Renal cortical epithelial cell (primary cell): ENCODE measurements around the gene ADRA2B. TPM values are rescaled to one million over a fixed set of nuclear protein-coding genes. Genes with fewer than 3 reads are reported as not detected.

ENCODE experiments used
- DNase-seq: peaks from one replicate; pipeline ENCODE4 v3.0.0-alpha.2; 2011; ENCODE audit warnings: low read depth
- total RNA-seq: library from RNA; depleted of rRNA; stranded (reverse); fragments of >200 nt; gene quantifications from 2 replicates; pipeline ENCODE4 v1.2.3, GENCODE V29; 2014

The ADRA2B gene
- total RNA-seq, 1 donor from 2014 or later, result not detected

DNA sequence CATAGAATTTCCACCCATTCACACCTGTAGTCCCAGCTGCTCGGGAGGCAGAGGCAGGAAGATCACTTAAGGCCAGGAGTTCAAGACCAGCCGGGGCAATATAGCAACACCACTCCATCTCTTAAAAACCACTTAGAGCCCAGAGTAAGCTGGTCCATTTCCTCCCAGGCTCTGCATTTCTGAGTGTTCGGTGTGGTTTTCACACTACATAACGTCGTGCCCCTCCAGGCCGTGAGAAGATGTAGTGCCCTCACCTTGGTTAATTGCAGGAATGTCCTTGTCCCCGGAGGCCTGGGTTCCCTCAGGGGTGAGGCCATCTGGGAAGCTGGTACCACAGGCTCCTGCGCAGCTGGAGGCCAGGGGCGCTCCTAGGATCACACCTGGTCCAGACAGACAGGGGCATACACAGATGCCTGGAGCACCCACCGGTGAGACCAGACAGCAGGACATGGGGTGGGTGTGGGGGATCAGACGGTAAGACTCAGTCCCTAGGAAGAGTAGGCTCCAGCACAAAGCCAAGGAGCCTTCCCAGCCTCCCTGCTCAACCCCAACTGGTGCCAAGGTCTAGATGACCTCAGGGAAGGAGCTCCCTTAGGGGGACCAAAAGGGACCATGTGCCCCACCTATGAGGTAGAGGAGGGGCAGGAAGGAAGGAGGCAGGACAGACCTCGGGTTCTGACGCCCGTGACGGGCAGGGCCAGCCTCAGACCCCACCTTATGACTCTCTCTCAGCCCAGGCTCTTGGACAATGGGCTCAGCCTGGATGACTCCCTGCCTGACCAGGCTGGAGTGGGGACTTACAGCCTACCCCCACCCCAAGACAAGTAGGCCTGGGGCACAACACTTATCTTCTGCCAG lies 21.2 kb upstream of the ADRA2B start:
- no peak for DNase-seq

DNA sequence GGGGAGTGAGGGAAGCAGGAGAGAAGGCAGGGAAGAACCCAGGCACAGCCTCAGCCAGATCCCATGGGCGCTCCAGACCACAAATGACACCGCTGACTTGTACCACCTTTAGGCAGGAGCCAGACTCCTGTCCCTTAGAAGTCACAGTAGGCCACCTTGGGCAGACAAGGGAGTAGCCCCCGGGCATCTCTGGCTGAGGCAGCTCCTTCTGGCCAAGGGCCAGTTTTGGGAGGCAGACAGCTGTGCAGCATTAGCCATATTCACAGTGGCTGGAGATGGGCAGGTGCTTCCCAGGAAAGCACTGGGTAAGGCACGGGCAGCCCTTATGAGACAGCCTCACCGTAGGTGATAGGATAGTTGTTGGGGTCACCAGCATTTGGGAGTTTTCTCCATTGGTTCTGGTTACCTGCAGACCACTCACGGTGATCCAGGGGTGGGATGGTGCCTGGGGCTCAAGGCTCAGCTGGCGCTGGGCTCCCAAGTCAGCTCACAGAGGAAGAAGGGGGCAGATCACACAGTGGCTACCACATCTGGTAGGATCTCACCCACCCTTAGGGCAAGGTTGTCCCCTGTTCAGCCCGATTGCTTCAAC lies 19.9 kb upstream of the ADRA2B start:
- DNase-seq, result no peak

DNA sequence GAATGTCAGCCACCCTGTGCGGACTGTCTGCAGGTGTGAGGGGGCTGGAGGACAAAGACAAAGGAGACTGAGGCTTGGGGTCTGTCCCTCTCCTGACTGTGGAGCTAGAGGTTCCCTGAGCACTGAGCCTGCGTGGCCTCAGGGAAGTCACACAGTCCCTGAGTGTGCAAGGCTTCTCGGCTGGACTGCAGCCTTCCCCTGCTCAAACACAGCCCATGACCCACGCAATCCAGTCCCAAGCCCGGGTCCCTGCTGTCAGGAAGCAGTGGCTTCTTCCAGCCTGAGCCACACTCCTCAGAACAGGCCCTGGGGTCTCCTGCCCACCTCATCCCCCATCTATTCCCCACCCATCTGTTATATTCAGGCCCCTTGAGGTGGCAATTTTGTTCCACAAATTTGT lies 19.2 kb upstream of the ADRA2B start:
- no peak for DNase-seq

- no peak for DNase-seq
Measured at GRCh38 chr2:96135171-96135570, 18.8 kb upstream of the ADRA2B start.

GRCh38 chr2:96134421-96134820 lies 18.1 kb upstream of the ADRA2B start:
- no peak for DNase-seq

DNA sequence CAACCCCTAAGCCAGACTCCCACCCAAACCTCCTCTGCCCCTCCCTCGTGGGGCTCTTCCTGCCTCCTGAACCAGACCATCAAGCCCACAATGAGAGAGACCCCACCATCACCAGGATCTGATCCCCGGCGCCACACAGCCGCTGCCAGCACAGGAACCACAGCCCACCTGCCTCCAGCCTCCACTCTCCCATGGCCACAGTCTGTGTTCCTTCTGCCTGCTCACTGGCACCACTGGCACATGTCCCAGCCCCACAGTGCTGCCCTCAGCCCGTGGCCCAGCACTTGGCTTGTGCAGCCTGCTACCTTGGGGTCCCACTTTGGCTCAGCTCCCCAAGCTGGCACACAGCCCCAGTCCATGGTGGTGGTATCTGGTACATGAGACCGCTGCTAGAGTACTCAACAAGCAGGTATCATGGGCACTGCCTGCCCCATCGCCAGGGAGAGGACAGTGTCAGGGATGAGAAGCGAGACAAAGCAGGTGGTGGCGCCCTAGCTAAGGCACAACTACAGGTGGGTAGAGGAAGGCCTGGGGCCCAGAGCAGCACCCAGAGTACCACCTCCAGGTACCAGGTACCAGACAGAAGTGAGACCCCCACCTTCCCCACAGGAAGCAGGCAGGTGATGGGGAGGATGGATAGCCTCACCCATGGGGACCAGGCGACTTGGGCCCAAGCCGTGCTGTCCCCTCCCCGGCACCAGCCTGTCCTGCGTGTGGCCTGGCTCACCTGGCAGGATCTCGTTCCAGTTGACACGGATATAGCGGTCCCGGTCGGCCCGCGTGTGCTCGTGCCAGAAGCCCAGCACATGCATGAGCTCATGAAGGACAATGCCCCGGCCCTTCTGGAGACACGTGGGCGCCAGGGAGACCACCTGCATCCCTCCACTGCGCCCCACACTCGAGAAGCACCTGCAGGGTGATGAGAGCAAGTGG lies 15.7 kb upstream of the ADRA2B start:
- DNase-seq, result no peak

- DNase-seq, result no peak
Measured at GRCh38 chr2:96131152-96131812, 14.9 kb upstream of the ADRA2B start.

GRCh38 chr2:96130483-96130882 lies 14.1 kb upstream of the ADRA2B start:
- no peak for DNase-seq

GRCh38 chr2:96129528-96130120 lies 13.3 kb upstream of the ADRA2B start:
- no peak for DNase-seq

- DNase-seq, result no peak
Measured at GRCh38 chr2:96128456-96128855, 12.1 kb upstream of the ADRA2B start.

DNA sequence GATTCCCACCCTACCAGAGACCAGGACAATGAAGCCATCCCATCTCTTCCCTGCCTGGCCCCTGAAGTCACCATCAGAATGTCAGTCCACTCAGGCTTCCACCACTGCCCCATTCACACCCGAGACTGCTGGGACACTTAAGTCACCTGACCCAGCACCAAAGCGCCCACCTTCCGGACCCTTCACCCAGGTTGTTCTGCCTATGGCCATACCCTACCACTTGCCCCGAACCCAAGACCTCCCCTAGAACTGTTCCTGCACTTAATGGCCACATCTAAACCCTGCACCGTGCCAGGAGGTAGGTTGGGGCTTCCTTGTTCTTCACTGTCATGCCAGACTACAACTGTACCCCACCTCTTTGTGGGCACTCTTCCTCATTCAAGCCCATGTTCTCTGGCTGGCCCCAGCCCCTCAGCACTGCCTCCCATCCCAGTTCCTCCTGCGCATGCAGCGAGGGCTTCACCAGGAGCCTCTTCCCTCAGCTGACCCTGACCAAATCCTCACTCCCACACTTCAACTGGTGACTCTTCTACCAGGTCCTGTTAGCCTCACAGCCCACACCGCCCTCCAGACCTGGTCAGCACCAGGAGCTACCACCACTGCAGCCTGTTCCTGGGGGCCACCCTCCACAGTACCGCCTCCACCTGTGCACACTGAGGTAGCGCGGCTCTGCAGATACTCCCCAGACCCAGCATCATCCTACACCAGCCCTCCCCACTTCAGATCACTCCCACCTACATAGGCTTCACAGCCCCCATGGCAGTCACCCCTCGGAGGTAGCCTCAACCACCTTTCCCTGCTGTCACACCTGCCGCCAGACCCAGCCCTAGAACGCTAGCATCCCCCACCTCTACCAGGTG lies 8.3 kb upstream of the ADRA2B start:
- no peak for DNase-seq

- no peak for DNase-seq
Measured at GRCh38 chr2:96123936-96124335, 7.6 kb upstream of the ADRA2B start.

DNA sequence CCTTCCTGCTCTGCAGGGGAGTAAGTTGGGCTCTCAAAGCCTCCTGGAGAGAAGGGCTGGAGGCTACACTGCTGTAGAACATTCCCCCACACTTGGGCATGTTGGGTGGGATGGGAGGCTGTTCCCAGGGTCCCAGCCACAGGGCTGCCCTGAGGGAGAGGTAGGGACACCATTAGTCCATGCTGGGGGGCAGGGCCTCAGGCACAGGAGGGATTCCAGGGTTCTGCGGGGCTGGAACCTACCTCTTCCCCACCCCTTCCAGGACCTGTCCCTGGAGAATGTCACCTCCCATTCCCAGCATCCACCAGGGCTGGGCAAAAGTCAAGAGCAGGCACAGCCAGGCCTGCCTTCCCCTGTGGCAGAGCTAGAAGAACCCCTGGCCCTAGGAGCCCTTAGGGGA lies 6.9 kb upstream of the ADRA2B start:
- no peak for DNase-seq

DNA sequence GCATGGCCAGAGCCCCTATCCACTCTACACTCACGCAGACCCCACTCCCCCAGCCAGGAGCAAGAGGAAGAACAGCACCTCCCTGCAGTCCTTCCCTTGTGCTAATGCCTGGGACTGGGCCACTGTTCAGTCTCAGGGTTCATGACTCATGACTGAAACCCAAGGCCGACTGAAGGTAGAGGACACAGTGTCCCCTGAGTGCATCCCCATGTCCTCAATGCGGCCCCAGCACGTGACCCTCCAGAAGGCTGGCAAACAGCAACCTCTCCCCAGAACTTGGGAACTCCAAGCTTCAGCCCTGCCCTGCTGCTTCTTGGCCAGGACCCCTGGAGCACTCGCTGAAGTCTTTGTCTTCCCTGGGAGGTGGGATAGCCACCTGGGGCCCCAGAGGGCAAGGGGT lies 6.0 kb upstream of the ADRA2B start:
- DNase-seq, result no peak

DNA sequence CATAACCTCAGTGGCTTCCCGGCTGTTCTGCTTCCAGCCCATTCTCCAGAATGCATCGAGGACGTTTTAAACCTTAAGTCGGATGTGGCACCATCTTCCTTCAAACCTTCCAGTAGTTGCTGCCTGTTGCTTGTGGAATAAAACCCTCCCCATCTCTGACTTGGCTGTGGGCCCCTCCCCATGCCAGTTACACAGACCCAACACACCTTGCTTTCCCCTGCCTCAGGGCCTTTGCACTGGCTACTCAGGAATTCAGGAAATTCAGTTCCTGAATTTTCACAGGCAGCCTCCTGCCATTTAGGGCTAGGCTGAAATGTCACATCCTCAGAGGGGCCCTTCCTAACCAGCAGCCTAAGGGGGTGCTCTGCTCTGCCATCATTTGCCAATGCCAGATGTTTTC lies 5.0 kb upstream of the ADRA2B start:
- DNase-seq, result no peak

DNA sequence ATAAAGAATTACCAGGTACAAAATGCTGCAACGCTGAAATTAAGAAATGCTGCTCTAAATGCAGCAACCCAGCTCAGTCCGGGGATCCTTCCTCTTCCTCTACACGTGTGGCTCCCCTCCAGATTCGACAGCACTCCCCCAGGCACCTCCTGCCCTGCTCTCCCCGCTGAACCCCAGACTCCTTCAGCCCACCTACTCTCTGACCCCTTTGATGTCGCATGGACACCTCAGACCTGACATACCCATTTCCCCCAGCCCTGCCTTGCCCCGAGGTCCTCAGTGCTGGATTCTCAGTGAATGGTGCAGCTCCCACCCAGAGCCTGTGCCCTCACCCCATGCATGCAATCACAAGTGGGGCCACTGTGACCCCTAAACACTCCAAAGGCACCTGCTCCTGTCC lies 4.6 kb upstream of the ADRA2B start:
- DNase-seq, result no peak

DNA sequence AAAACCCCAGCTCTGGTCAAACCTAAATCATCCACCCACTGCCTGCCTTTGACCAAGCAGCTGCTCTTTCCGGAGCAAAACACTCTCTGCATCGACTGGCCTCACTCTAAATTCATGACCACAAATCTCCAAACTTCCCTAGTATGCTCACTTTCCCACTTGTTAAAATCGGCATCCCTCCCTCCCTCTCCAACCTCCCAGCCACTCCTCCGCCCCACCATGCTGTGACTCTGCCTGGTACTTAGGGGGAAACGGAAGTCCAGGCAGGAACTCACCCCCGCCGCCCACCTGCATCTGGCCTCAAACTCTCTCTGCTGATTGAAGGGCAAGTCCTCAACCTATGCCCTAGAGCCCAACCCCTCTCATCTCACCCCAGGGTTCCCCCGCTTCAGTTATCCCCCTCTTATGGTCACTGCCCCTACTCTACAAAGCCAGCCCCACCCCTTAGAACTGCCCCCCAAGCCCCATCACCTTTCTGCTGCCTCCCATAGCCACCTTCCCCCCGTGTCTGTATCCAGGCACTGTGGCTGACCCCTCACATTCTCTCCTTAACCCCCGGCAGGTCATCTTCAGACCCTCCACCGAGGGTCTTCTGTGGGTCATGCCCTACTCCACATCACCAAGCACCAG lies 3.8 kb upstream of the ADRA2B start:
- no peak for DNase-seq

GRCh38 chr2:96119389-96119751 lies 3.0 kb upstream of the ADRA2B start:
- DNase-seq, result no peak

GRCh38 chr2:96118698-96119388 lies 2.5 kb upstream of the ADRA2B start:
- no peak for DNase-seq
